ENCODE results near the gene GPR139. TPM values are rescaled to one million over a fixed set of nuclear protein-coding genes. Genes with fewer than 3 reads are reported as not detected.

Gene GPR139
- total RNA-seq, 2 donors from 2014 or later = not detected

DNA sequence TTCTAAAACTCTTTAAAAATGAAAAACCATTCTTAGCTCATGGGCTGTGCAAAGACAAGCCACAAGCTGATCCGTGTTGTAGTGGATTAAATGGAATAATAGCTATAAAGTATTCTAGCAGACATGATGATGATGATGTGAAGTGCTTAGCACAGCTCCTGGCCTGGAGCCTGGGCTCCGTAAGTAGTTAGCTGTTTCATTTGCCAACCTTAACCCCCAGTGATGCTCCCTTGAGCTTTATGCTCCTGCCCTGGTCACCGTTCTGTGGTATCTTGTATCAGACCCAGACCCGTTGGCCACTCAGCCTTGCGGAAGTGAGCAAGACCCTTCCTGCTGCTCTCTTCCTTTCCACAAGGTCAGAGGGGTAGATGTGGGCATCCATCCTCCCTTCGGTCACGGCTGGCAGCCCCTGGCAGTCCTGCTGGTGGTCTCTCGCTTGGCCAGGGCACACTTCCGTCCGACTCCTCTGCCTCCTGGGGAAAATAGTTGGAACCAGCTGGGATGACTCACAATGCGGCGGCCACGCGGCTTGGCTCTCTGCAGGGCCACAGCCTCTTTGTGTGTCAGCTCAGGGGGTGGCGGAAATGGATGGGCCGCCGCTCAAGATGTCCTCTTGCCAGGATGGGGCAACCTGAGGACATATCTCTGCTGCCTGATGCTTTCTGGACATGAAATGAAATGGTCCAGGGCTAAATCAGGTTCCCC lies 79.1 kb downstream of the GPR139 start:
- peaks cover 14 to 31% of the 10 kb centered on the region in 2 donors for H3K27me3 Mint-ChIP-seq
- H3K27ac Mint-ChIP-seq = no peak overlapping the region
- no peaks in the 10 kb centered on the region for H3K4me1 Mint-ChIP-seq (ENCODE audit: low read depth in 2 of 2)
- H3K36me3 Mint-ChIP-seq = no peaks in the 10 kb centered on the region
- no peak overlapping the region for H3K4me3 Mint-ChIP-seq
- H3K9me3 Mint-ChIP-seq = no peaks in the 10 kb centered on the region
- ATAC-seq (no peak), DNase-seq (ENCODE audit: low spot score) (no peak)

DNA sequence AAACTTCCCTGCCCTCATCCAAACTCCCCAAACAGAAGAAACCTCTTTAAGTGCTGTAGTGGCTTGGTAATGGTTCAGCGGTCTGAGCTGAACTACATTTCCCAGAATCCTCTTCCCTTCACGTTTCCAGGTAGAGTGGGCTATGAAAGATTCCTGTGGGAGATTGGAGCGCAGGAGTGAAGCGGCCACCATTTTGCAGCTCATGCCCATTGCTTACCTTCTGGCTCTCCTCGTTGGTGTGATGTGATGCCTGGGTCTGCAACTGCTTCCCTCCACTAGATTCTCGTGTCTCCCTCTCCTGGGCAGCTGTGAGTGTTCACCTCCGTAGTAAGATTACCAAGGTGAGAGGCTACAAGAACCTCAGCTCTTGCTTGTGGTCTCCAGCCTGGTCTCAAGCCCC lies 82.1 kb downstream of the GPR139 start:
- no peak for DNase-seq (ENCODE audit: low spot score)
- H3K9me3 Mint-ChIP-seq = peaks cover 3% of the 10 kb centered on the region
- H3K27me3 Mint-ChIP-seq = peaks cover 17 to 37% of the 10 kb centered on the region in 2 donors
- H3K27ac Mint-ChIP-seq = no peak overlapping the region
- no peak overlapping the region for H3K4me3 Mint-ChIP-seq
- no peaks in the 10 kb centered on the region for H3K36me3 Mint-ChIP-seq
- no peaks in the 10 kb centered on the region for H3K4me1 Mint-ChIP-seq (ENCODE audit: low read depth in 2 of 2)
- ATAC-seq = no peak

DNA sequence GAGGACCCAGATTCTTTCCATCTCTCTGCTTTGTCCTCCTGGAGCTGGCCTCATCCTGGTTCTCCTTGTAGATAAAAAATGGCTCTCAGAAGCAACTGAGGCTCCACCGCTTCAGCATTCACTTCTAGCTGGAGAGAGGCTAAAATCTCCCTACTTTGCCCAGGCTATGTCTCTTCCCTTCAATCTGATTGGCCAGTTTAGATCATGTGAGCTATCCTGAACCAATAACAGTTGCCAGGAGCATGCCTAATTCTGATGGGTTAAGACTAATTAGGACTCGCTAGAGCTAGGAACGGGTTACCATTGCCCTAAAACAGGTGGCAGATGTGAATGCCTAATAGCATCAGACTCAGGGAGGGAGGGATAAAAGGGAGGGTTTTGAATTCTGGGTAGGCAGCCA lies 89.6 kb downstream of the GPR139 start:
- H3K27ac Mint-ChIP-seq = no peak overlapping the region
- H3K27me3 Mint-ChIP-seq = peaks cover 0 to 28% of the 10 kb centered on the region in 2 donors
- DNase-seq (ENCODE audit: low spot score) (no peak), ATAC-seq (no peak)
- H3K9me3 Mint-ChIP-seq = no peaks in the 10 kb centered on the region
- H3K4me1 Mint-ChIP-seq (ENCODE audit: low read depth in 2 of 2) = no peaks in the 10 kb centered on the region
- no peak overlapping the region for H3K4me3 Mint-ChIP-seq
- H3K36me3 Mint-ChIP-seq = no peaks in the 10 kb centered on the region

Other genes starting within 250 kb of the GPR139 start
- not detected for gene GPRC5B, start 189.0 kb downstream of the GPR139 start, total RNA-seq